HepG2 (cell line): ENCODE results near the gene GPRC5B.

ENCODE experiments used
- ARNT2 ChIP-seq: sonication (generic); formaldehyde crosslinking; IDR thresholded peaks from 2 replicates; pipeline ENCODE4 v1.8.0; 2022; ENCODE audit warnings: mild to moderate bottlenecking, low read depth, missing genetic modification reagents, moderate library complexity
- FOXA1 ChIP-seq, 2 experiments: fragments of 450-650 bp in 1 of 2; sonication (generic) in 1 of 2; formaldehyde crosslinking in 1 of 2; IDR thresholded peaks; 2 replicates each; pipeline versions ENCODE4 v1.4.0 to v1.6.1; 2016 to 2020; ENCODE audit warnings: missing genetic modification reagents in 1 of 2
- IKZF1 ChIP-seq: fragments of 450-650 bp; IDR thresholded peaks from 2 replicates; pipeline ENCODE4 v1.7.1; 2016
- MAFK ChIP-seq, 2 experiments: IDR thresholded peaks in 1 of 2; conservative IDR thresholded peaks in 1 of 2; 2 replicates each; pipeline ENCODE4 v1.6.1; 2011; ENCODE audit warnings: improper control_type of control experiment in 2 of 2, low read length in 2 of 2
- MTA3 ChIP-seq: sonication (generic); formaldehyde crosslinking; IDR thresholded peaks from 2 replicates; pipeline ENCODE4 v1.4.0; 2020; ENCODE audit warnings: missing genetic modification reagents
- ZNF652 ChIP-seq: IDR thresholded peaks from 2 replicates; pipeline ENCODE4 v1.6.1; 2016; ENCODE audit warnings: low read depth, borderline replicate concordance
- ZNF879 ChIP-seq: sonication (generic); formaldehyde crosslinking; IDR thresholded peaks from 2 replicates; pipeline ENCODE4 v1.8.1; 2023; ENCODE audit warnings: missing genetic modification reagents
- TF ChIP-seq, protein P1 (sequence below): sonication (generic); formaldehyde crosslinking; IDR thresholded peaks from 2 replicates; pipeline ENCODE4 v1.4.0; 2020; ENCODE audit warnings: low read depth, mild to moderate bottlenecking, missing genetic modification reagents

DNA sequence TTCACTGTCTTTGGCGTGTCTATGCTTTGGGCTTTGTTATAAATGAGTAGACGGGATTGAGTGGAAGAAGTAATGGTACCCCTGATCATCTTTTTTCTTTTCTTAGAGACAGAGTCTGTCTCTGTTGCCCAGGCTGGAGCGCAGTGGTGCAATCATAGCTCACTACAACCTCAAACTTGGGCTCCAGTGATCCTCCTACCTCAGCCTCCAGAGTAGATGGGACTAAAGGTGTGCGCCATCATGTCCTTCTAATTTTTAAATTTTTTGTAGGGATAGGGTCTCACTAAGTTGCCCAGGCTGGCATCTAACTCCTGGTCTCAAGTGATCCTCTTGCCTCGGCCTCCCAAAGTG lies 14.9 kb upstream of the GPRC5B start:
- TF ChIP-seq IKZF1 (no peak), ZNF879 (CRISPR knock-in tag) (no peak), MAFK (conservative IDR thresholded peaks at IDR 0.05 in 1 of 2, IDR thresholded peaks at IDR 0.05 in 1 of 2; ENCODE audit: low read length in 2 of 2) (no peak), ZNF652 (no peak), MTA3 (CRISPR knock-in tag) (no peak), FOXA1 (IDR thresholded peaks at IDR 0.05) (no peak), FOXA1 (CRISPR knock-in tag; IDR thresholded peaks at IDR 0.05) (no peak), ARNT2 (CRISPR knock-in tag) (no peak)
- TF ChIP-seq, protein P1, sequence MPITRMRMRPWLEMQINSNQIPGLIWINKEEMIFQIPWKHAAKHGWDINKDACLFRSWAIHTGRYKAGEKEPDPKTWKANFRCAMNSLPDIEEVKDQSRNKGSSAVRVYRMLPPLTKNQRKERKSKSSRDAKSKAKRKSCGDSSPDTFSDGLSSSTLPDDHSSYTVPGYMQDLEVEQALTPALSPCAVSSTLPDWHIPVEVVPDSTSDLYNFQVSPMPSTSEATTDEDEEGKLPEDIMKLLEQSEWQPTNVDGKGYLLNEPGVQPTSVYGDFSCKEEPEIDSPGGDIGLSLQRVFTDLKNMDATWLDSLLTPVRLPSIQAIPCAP, result no peak
